Ammon's horn (tissue), 1 donor: ENCODE results near the gene LIX1.
"Not testable (repeated sequence)": the region's sequence is repeated elsewhere in the genome, so short reads cannot be mapped to it uniquely, and the experiment has no call there.

ENCODE experiments used
- DNase-seq: peaks from one replicate; pipeline ENCODE4 v3.0.0-alpha.2; 2016; ENCODE audit warnings: low spot score

Gene LIX1

DNA sequence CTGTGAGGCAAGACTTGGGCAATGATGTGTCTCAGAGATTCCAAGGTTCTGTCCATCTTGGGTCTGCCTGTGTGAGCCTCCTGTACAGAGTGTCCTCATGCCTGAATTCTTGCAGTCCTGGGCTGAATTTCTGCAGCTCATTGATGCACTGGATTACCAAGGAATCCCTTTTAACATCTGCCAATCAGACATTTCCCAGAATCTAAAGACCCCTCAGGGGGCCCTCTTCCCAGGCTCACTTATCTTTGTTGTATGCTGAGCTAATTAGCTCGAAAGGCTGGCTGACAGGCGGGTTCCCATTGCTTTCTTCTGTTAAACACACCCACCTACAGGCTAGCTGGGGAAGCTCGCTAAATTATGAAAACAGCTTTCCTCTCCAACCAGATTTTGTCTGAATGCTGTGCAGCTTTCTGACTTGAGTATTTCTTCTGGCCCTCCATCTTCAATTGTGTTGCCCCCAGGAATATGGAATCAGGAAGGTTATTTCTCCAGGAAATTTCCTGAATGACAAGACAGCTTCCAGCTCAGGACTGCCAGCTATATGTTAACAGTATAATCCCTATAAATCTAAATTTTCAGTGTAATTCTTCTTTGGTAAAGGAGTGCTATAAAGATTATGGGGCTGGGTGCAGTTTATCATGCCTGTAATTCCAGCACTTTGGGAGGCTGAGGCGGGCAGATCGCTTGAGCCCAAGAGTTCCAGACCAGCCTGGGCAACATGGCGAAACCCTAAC is at the start of gene LIX1:
TSS of gene LIX1 (minus strand) at position 91 of the 734 bp plus-strand sequence. CDS start at position 56, 35 bp downstream.
- DNase-seq: peak; percentile 82

DNA sequence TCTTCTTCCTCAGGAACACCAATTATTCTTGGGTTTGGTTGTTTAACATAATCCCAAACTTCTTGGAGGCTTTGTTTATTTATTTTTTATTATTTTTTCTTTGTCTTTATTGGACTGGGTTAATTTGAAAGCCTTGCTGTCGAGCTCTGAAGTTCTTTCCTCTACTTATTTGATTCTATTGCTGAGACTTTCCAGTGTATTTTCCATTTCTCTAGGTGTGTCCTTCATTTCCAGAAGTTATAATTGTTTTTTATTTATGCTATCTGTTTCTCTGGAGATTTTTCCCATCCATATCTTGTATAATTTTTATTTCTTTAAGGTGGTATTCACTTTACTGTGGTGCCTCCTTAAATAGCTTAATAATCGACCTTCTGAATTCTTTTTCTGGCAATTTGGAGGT is 49.5 kb upstream of the LIX1 start:
- DNase-seq: no peak

DNA sequence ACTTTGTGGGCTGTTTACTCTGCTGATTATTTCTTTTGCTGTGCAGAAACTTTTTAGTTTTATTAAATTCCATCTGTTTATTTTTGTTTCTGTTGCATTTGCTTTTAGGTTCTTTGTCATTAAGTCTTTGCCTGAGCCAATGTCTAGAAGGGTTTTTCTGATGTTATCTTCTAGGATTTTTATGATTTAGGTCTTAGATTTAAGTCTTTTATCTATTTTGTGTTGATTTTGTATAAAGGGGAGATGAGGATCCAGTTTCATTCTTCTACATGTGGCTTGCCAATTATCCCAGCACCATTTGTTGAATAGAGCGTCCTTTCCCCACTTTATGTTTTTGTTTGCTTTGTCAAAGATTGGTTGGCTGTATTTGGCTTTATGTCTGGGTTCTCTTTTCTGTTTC is 47.1 kb upstream of the LIX1 start:
- DNase-seq: not testable (repeated sequence)

DNA sequence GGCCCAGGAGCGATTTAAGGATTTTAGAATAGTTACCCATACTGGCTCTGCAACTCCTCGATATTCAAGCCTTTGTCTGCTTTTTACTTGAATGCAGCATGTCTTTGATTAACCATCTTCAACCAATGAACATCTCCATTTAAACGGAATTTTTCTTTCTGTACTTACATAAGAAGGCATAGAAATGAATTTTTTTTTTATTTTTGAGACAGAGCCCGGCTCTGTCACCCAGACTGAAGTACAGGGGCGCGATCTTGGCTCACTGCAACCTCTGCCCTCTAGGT is 41.5 kb upstream of the LIX1 start:
- DNase-seq: no peak

DNA sequence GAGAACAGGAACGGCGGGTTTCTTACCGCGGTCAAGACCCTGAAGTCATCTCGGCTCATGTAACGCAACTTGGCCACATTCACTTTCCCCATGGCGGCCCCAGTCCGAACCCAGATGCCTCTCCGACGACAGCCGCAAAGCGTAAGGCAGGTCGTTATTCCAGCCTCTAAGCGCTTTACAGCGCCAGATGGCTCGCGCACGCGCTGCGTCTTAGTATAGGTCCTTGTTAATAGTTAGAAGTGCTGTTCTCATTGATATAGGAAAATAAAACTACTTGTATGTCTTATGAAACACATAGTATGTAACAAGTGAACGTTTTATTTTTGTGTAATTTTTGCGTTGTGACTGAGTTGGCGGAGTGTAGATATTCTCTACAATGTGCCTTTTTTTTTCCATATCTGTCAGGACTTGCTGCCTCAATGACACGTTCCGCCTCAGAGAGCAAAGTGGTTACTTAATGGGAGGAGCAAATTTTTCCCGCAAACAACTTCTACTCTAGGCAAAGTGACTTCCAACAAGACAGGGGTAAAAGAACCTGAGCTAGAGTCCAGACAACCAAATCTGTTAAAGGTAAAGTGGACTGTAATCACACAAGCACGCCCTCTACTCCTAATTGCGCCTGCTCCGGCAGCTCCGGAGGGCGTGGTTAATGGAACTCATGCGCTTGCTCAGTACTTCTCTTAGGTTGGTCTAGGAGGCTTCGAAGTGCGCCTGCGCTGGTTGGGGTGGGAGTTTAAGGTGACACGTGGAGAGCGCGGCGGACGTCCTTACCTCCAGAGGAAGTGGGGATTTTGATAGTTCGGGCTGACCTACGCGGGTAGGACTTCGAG is 40.9 kb upstream of the LIX1 start, which contains the start of gene RIOK2:
TSS of gene RIOK2 (minus strand) at position 148 of the 830 bp plus-strand sequence. CDS start at position 92, 56 bp downstream.
- DNase-seq: peak; percentile 97

DNA sequence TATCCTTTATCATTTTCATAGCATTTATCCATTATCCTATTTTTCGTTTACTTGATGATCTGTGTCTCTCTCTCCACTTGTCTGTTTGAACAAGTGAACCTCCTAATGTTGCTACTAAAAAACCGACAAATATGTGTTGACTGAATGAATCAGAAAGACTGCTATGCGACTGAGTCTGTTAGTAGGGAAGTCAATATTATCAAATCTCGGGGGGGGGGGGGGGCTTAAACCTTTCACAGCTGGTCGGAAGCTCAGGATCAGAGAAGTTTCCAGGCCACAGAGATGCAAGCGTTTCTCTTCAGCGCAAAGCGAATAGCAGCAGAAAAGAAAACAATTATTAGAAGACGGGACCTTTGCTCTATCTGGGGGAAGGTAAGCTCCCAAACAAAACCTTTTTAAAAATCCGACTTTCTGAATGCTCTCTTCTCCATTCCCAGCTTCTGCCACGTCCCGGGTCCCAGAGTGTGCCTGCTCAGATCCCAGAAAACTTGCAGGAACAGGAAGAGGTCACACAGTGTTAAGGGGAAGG is 40.2 kb upstream of the LIX1 start:
- DNase-seq: no peak

DNA sequence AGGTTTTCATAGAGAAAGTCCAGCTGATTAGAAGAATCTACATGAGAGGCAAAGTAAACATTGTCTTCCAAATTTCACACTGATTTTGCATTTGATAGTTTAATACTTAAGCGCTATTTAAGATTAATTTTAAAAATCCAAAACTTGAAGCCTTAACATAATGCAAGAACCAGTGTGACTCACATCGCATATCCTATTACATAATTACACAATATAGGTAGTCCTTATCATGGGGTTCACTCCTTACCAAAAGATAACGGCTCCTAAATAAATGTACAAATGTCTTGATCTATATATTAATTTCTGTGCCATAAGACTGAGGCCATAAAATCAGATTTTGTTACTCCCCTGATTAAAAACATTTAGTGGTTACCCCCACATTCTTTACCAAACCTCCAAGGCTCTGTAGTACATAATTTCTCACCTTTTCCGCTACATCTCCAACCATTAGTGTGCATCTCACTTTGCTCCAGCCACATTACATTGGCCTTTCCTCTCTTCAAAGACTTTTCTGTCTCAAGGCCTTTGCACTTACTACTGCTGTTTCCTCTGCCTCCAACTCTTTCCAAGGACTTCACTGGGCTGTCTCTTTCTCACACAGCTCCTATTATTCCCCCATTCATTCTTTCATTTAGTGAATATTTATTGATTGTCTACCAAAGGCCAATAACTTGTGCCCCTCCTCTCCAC is 39.6 kb upstream of the LIX1 start:
- DNase-seq: no peak

DNA sequence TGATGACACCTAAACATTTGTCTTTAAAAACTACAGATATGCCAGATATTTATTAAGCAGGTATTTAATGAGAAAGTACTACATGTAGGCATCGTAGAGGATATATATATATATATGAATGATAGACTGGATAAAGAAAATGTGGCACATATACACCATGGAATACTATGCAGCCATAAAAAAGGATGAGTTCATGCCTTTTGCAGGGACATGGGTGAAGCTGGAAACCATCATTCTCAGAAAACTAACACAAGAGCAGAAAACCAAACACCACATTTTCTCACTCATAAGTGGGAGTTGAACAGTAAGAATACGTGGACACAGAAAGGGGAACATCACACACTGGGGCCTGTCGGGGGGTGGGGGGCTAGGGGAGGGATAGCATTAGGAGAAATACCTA is 37.0 kb upstream of the LIX1 start:
- DNase-seq: not testable (repeated sequence)

DNA sequence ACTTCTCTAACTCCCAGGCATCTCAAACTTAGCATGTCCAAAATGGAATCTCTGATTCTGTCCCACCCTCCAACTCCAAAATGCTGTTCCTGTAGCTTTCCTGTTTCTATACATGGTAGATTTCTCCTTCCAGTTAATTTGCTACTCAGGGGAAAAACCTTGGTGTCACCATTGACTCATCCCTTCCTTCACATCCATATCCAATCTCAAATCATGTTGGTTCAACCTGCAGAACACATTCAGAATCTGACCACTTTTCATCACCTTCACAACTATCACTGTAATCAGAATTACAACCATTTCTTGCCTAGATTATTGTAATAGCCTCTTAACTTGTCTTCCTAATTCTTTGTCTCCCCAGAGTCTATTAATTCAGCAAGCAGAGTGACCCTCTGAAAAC is 29.8 kb upstream of the LIX1 start:
- no peak for DNase-seq

DNA sequence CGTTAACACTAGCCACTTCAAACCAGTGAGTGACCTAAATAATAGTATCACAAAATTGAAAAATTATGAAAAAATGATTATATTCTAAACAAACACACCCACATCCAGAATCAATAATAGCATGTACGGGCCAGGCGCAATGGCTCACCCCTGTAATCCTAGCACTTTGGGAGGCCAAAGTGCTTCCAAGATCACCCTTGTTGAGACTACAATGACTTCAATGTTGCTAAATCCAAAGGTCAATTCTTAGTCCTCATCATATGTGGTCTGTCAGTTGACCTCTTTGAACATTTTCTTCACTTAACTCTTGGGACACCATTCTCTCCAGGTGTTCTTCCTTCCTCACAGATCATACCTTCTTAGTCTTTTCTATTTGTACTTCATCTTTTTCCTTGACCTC is 29.3 kb upstream of the LIX1 start:
- DNase-seq: no peak

DNA sequence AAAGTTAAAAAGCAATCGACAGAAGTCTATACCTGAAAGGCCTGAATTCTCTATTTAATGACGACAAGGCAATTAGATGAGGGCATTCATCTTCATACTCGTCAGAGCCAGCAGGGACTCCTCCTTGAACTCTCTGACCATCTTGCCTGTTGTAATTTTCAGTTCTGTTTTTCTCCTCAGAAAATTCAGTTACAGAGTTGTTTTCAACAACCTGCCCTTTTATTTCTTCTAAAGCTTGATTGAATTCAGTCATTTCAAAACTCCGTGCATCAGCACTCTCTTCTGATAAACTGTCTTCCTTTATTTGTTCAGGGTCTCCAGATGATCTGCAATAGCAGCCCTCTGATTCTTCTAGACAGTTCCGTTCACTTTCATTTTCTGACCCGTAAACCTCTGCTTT is 25.0 kb upstream of the LIX1 start:
- no peak for DNase-seq

DNA sequence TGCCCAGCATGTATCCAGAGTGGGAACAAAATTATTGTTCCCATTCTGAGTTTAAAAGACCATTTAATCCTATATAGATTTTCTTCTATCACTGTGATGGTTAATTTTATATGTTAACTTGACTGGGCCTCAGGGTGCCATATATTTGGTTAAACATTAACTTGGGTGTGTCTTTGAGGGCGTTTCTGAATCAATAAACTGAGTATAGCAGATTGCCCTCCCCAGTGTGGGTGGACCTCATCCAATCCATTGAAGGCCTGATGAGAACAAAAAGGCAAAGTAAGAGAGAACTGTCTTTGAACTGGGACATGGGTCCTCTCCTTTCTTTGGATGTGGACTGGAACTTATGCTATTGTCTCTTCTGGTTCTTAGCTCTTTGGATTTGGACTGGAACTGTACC is 23.3 kb upstream of the LIX1 start:
- DNase-seq: no peak

DNA sequence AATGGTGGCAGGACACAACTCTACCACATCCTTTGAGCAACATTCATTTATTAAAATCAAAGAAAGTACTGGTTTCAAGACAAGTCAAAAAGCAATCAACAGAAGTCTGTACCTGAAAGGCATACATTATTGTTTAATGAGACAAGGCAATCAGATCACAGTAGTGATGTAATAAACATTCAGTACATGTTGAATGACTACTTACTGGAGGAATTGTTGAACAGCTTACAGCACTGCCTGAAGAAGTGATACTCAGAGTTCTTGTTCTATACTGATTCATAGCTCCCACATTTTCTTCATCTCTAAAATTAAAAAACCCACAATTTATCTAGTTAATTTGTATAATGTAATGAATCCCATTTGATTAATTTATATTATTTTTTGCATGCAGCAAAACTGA is 22.4 kb upstream of the LIX1 start:
- DNase-seq: no peak

DNA sequence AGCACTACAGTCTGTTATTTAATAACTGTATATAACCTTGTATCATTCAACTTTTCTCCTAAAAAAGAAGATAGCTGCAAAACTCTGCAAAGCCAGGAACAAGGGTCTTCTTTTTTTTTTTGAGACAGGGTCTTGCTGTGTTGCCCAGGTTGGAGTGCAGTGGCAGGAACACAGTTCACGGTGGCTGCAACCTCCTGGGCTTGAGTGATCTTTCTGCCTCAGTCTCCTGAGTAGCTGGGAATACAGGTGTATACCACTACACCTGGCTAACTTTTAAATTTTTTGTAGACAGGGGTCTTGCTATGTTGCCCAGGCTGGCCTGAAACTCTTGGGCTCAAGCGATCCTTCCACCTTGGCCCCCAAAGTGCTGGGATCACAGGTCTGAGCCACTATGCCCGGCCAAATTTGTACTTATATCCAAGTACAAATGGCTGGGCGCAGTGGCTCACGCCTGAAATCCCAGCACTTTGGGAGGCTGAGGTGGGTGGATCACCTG is 21.4 kb upstream of the LIX1 start:
- no peak for DNase-seq

DNA sequence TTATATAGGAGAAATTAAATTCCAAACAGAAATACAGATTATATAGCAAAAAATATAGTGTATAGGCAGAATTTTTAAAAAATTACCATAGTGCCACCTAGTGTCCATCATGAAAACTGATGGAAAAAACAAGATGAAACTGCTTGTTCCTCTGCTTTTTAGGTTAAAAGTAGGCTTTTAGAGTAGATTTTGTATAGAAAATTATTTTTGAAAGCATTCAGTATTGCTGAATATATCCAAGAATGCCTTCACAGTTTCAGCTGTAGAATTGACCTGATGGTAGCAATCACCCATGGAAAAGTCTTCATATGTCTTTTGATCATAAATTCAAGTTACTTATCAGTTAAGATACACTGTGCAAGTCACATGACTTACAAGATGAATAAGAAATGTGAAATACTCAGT is 21.0 kb upstream of the LIX1 start:
- DNase-seq: no peak

DNA sequence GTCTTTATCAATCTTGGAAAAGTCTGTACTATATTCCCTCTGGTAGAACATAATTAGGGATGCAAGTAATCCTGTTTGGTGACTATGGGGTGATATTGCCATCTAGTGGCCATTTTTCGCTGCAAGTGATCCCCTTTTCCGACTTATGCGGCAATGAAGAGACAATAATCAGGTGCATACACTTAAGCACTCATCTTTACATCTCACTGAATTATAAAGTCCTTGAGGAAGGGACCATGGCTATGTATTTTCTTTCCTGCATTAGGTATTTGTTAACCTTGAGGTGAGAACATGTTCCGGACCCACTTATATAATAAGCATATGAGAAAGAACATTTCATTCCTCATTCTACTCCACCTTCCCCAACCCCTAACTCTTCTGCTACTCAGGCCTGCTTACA is 19.6 kb upstream of the LIX1 start:
- peak; percentile 92 for DNase-seq

DNA sequence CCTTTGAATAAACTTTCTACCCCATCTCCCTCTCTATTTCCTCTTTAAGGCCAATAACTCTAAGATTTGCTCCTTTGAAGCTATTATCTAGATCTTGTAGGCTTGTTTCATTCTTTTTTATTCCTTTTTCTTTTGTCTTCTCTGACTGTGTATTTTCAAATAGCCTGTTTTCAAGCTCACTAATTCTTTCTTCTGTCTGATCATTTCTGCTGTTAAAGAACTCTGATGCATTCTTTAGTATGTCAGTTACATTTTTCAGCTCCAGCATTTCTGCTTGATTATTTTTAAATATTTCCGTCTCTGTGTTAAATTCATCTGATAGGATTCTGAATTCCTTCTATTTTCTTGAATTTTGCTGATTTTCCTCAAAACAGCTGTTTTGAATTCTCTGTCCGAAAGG is 15.3 kb upstream of the LIX1 start:
- DNase-seq: no peak

DNA sequence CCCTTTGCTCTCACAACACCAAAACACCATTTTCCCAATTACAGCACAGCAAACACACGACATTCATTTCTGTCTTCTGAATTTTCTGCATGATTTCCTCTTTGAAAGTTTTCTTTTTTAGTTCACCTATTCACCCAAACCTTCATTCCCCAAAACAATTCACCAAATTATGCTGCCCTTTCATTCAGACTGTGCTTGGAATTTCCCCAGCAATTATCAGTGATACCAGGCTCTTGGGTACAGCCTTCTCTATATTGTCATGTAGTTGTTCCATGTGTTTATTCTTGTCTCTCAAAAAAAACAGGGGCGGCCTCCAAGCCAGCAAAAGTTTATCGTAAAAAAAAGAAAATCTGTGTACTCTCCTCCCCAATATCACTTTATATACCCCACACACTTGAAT is 9.0 kb upstream of the LIX1 start:
- DNase-seq: no peak

DNA sequence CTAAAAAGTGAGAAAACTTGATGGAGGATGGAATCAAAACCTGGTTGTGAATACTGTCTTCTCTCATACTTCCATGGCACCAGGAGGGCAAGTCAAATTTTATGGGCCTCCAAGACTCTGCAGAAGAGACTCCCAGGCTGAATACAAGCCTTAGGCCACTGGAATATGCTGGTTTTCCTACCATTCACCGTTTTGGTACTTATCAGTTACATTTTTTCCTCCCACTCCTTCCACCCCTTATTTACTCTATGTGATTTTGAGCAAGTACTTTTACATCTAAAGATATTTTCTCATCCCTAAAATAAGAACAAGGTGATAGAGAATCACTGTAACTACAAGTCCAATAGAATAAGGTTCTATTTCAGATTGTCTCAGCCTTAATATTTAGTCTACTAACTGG is 8.0 kb upstream of the LIX1 start:
- no peak for DNase-seq

DNA sequence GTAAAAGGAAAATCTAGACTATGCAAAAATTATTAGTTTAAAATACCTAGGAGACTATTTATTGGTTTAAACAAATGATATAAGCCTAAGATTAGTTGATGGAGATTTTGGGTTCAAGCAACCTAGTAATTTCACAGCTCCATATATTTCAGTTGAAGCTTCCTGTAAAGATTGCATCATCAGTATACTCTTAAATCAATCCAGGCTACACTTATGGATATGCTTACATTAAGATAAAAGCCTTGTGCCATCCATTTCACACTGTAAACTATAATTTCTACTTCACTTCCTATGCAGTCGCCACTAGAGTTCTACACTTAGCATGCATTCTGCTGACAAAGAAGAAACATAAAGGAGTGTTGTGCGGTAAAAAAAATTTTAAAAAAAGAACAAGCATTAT is 7.3 kb upstream of the LIX1 start:
- no peak for DNase-seq

DNA sequence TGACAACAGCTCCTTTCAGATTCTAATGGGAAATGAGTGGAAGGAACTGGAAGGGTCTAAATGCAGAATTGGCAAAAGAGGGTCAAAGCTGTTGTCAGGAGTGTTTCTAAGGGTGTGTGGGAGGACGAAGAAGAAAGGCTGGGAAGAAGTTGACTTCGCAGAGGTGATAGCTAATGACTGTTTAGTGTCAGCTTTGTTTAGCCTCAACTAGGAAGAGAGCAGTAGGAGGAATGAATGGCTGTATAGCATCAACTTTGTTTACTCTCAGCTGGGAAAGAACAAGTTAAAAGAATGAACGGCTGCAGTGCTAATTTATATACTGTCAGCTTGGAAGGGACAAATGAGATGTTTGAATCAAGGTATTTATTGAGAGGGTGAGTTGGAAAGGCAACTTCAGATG is 5.9 kb upstream of the LIX1 start:
- no peak for DNase-seq

DNA sequence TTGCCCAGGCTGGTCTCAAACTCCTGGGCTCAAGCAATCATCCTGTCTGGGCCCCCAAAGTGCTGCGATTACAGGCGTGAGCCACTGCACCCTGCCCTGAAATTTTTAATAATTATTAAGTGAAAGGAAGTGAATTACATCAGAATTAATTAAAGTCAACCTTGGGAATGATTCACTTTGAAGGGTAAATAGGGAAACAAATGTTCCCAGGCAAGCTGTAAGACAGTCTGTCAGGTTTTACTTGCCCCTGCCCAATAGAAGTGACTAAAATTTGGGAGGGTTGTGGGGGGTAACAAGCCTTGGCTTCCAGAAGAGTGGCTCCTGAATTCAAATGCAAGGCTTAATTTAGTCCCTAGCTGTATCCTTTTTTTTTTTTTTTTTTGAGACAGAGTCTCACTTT is 1.3 kb upstream of the LIX1 start:
- no peak for DNase-seq

DNA sequence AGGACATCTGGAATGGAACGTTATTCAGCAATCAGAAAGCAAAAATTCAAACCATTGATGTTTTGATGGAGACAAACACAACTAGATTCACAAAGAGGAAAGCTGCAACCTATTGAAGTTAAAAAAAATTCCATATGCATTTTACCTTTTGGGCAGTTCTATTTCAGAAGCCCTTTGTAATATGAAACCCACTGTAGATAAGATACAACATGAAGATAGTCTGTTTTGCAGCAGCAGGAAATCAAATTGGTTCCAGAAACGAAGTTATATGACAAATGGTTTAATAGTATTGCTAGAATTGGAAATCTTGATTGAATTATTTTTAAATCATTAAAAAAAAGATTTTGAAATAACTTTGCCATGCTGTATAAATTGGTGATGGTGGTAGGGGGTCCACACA is 872 bp downstream of the LIX1 start:
- DNase-seq: no peak
